PFSK-1 (cell line): Measurements from ENCODE around the gene GZMH.

Experiments
- POLR2AphosphoS5 ChIP-seq: IDR thresholded peaks from 2 replicates; pipeline ENCODE4 v1.6.1; 2012; ENCODE audit warnings: low read depth, mild to moderate bottlenecking, control low read depth, low read length, moderate library complexity
- REST ChIP-seq, 2 experiments: IDR thresholded peaks; 2 replicates each; pipeline versions ENCODE4 v1.6.1 to v1.8.0; 2011 to 2012; ENCODE audit warnings: low read depth in 2 of 2, low read length in 2 of 2, control low read depth in 1 of 2, inconsistent platforms in 1 of 2, mild to moderate bottlenecking in 1 of 2, moderate library complexity in 1 of 2; ENCODE audit not compliant: insufficient read depth in 1 of 2
- SIN3A ChIP-seq: IDR thresholded peaks from 2 replicates; pipeline ENCODE4 v1.6.1; 2012; ENCODE audit warnings: mild to moderate bottlenecking, low read length, moderate library complexity, borderline replicate concordance; ENCODE audit not compliant: insufficient read depth

DNA sequence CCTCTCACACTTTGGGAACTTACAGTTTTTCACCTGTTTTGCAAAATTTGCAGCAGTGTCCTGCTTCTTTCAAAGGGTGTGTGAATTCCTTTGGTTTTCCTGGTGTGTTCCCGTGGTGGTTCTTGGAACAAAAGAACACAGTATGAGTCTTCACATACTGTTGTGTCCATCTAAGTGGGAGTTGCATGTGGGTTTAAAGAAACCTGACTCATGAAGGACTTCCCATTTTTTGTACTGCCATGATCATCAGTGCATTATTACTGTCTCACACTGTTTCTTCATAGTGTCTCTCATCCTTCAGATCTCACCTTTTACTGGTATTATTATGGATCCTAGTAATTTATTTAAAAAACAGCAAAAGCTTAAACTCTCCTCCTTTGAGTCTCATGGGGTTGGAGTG is 3.8 kb upstream of the GZMH start:
- TF ChIP-seq REST (IDR thresholded peaks at IDR 0.05; ENCODE audit: insufficient read depth in 1 of 2, low read depth in 2 of 2, low read length in 2 of 2) = no peak
- no peak for TF ChIP-seq SIN3A
- no peak for TF ChIP-seq POLR2AphosphoS5
